Transverse colon (tissue), 3 donors: ENCODE data around the gene LRRC10B.
"Not testable (repeated sequence)": the region's sequence is repeated elsewhere in the genome, so short reads cannot be mapped to it uniquely, and the experiment has no call there.

ENCODE experiments used
- CTCF ChIP-seq, 5 experiments: fragments of 200-600 bp in 3 of 5; fragments of 450-650 bp in 2 of 5; sonication (generic) in 3 of 5; IDR thresholded peaks; 1 replicate in 2 of 5; 2 replicates in 3 of 5; pipeline ENCODE4 v1.5.1; 2016 to 2017; ENCODE audit warnings: antibody characterized with exemption in 5 of 5, inconsistent platforms in 3 of 5, mild to moderate bottlenecking in 2 of 5, moderate library complexity in 1 of 5
- POLR2A ChIP-seq: fragments of 450-650 bp; IDR thresholded peaks from one replicate; pipeline ENCODE4 v1.6.1; 2016; ENCODE audit warnings: antibody characterized with exemption, mild to moderate bottlenecking, moderate library complexity

GRCh38 chr11:61479360-61480058 lies 29.0 kb upstream of the LRRC10B start:
- not testable (repeated sequence) for TF ChIP-seq POLR2A; CTCF (IDR thresholded peaks at IDR 0.05)
